Upper lobe of right lung (tissue), 1 donor: ENCODE results near the gene PLCB1. TPM values are rescaled to one million over a fixed set of nuclear protein-coding genes. Genes with fewer than 3 reads are reported as not detected.

Experiments used
- ATAC-seq: fragments of 200-7000 bp; cut with Tn5 transposase; one replicate; pipeline ENCODE4 v1.9.1; 2020; ENCODE audit warnings: mild to moderate bottlenecking, moderate library complexity
- DNase-seq: peaks from one replicate; pipeline ENCODE4 v3.0.0-alpha.2; 2020
- H3K27ac ChIP-seq: fragments of 200-600 bp; one replicate; pipeline ENCODE4 v1.8.0; 2022
- H3K27me3 ChIP-seq: fragments of 200-600 bp; one replicate; pipeline ENCODE4 v1.8.0; 2022; ENCODE audit warnings: mild to moderate bottlenecking
- H3K36me3 ChIP-seq: fragments of 200-600 bp; one replicate; pipeline ENCODE4 v1.8.0; 2022
- H3K4me1 ChIP-seq: fragments of 200-600 bp; one replicate; pipeline ENCODE4 v1.8.0; 2022
- H3K4me3 ChIP-seq: fragments of 200-600 bp; one replicate; pipeline ENCODE4 v1.8.0; 2022; ENCODE audit warnings: mild to moderate bottlenecking
- H3K9me3 ChIP-seq: fragments of 200-600 bp; one replicate; pipeline ENCODE4 v1.8.0; 2022
- CTCF ChIP-seq: fragments of 200-600 bp; IDR thresholded peaks from one replicate; pipeline ENCODE4 v1.8.0; 2022; ENCODE audit warnings: antibody characterized with exemption
- intact Hi-C: fragments of 100-400 bp; cut with DNase I; formaldehyde crosslinking; loops from one replicate; pipeline ENCODE4 v1.11.0; 2022
- total RNA-seq: library from RNA; stranded (reverse); fragmentation: NEBNext Ultra II Directional; extraction: Animal tissue kit (Norgen Biotek cat#: 25700); gene quantifications from one replicate; pipeline ENCODE4 v1.2.1, GENCODE V29; 2021
- donor health status: DM: no; HTN: yes; CAD: no; lungs with severe emphysema.

The PLCB1 gene
- total RNA-seq, 1 donor from 2014 or later = 12.4 TPM

GRCh38 chr20:8909596-8909995 is 777.5 kb downstream of the PLCB1 start:
- H3K27me3 ChIP-seq = no peaks in the 10 kb centered on the region
- intact Hi-C loops = no loop called here
- H3K4me1 ChIP-seq = no peaks in the 10 kb centered on the region
- DNase-seq (no peak), ATAC-seq (no peak)
- H3K4me3 ChIP-seq = no peak overlapping the region
- no peaks in the 10 kb centered on the region for H3K9me3 ChIP-seq
- TF ChIP-seq CTCF = no peak
- no peak overlapping the region for H3K27ac ChIP-seq
- H3K36me3 ChIP-seq = no peaks in the 10 kb centered on the region

GRCh38 chr20:8912096-8912495 is 780.0 kb downstream of the PLCB1 start:
- Histone ChIP-seq H3K36me3 (no peaks in the 10 kb centered on the region), H3K4me1 (no peaks in the 10 kb centered on the region), H3K27ac (no peak overlapping the region), H3K4me3 (no peak overlapping the region), H3K27me3 (no peaks in the 10 kb centered on the region), H3K9me3 (no peaks in the 10 kb centered on the region)
- no peak for ATAC-seq
- TF ChIP-seq CTCF = no peak
- intact Hi-C loops = no loop called here
- no peak for DNase-seq

GRCh38 chr20:8912731-8913130 is 780.7 kb downstream of the PLCB1 start:
- ATAC-seq (no peak), DNase-seq (no peak)
- no peaks in the 10 kb centered on the region for H3K9me3 ChIP-seq
- no peak for TF ChIP-seq CTCF
- H3K27me3 ChIP-seq = no peaks in the 10 kb centered on the region
- no peaks in the 10 kb centered on the region for H3K36me3 ChIP-seq
- no peak overlapping the region for H3K27ac ChIP-seq
- no peaks in the 10 kb centered on the region for H3K4me1 ChIP-seq
- intact Hi-C loops = no loop called here
- no peak overlapping the region for H3K4me3 ChIP-seq

GRCh38 chr20:8913456-8913855 is 781.4 kb downstream of the PLCB1 start:
- no peaks in the 10 kb centered on the region for H3K4me1 ChIP-seq
- H3K27me3 ChIP-seq = no peaks in the 10 kb centered on the region
- no peak overlapping the region for H3K27ac ChIP-seq
- H3K4me3 ChIP-seq = no peak overlapping the region
- DNase-seq (no peak), ATAC-seq (no peak)
- no peak for TF ChIP-seq CTCF
- H3K9me3 ChIP-seq = no peaks in the 10 kb centered on the region
- intact Hi-C loops = no loop called here
- H3K36me3 ChIP-seq = no peaks in the 10 kb centered on the region

- intact Hi-C loops = no loop called here
- Histone ChIP-seq H3K4me3 (no peak overlapping the region), H3K4me1 (no peaks in the 10 kb centered on the region), H3K9me3 (no peaks in the 10 kb centered on the region), H3K27ac (no peak overlapping the region), H3K27me3 (no peaks in the 10 kb centered on the region), H3K36me3 (no peaks in the 10 kb centered on the region)
- DNase-seq (no peak), ATAC-seq (no peak)
- no peak for TF ChIP-seq CTCF
Observed at GRCh38 chr20:8914421-8914820, 782.4 kb downstream of the PLCB1 start.

GRCh38 chr20:8917084-8917483 is 785.0 kb downstream of the PLCB1 start:
- no peaks in the 10 kb centered on the region for H3K36me3 ChIP-seq
- no peak overlapping the region for H3K27ac ChIP-seq
- DNase-seq = no peak
- no peaks in the 10 kb centered on the region for H3K9me3 ChIP-seq
- H3K4me3 ChIP-seq = no peak overlapping the region
- intact Hi-C loops = no loop called here
- no peak for ATAC-seq
- H3K4me1 ChIP-seq = no peaks in the 10 kb centered on the region
- no peaks in the 10 kb centered on the region for H3K27me3 ChIP-seq
- no peak for TF ChIP-seq CTCF
